Fibroblast of skin of left quadriceps (primary cell): ENCODE results near the gene CNPY1.
"Not testable (repeated sequence)": the region's sequence is repeated elsewhere in the genome, so short reads cannot be mapped to it uniquely, and the experiment has no call there.

ENCODE experiments used
- DNase-seq, 2 experiments: peaks; one replicate each; pipeline ENCODE4 v3.0.0-alpha.2; 2013; ENCODE audit warnings: low read depth in 2 of 2

Gene CNPY1

DNA sequence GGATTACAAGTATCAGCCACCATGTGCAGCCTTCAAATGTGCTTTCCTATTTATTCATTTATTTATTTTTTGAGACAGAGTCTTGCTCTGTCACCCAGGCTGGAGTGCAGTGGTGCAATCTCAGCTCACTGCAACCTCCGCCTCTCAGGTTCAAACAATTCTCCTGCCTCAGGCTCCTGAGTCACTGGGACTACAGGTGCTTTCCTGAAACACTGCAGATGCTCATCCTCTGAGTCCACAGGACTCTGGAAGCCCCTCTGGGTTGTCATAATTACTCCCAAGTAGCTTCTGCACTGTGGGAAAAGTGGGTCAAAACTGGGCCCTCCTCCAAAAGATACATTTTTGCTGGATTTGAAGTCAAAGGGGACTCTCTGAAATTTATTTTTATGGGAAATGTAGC lies at the start of gene CNPY1:
Gene CNPY1 (minus strand): TSS at position 111 of the 400 bp plus-strand sequence. CDS start 630 bp downstream, outside the sequence.
- DNase-seq: not testable (repeated sequence)

DNA sequence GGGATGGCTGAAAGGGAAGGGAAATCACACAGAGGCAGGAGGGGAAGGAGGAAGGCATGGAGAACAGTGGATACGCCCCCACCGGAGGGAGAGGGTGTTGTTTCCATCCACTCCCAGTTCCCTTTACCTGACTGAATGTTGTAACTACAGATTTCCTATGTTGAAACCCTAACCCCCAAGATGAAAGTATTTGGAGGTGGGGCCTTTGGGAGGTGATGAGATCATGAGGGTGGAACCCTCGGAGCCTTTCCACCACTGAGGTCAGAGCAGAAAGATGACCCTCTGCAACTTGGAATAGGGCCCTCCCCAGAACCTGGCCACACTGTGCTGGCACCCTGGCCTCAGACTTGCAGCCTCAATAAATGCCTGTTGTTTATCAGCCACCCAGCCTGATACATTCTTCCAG lies 48.6 kb upstream of the CNPY1 start:
- no peak for DNase-seq

DNA sequence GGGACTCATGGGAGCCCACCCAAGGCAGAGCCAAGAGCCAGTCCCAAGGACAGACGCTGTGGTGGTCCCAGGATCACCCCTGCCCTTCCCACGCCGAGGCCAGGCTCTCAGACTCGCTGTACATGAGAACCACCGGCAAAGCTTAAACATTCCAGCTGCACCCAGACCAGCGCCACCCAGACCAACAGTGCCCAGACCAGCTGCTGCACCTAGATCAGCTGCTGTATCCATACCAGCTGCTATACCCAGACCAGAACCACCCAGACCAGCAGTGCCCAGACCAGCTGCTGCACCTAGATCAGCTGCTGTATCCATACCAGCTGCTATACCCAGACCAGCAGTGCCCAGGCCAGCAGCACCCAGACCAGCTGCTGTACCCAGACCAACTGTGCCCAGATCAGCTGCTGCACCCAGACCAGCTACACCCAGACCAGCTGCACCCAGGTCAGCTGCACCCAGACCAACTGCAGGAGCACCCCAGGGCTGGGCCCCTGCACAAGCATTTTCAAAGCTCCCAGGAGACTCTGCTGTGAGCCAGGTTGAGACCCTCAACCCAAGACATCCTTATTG lies 47.9 kb upstream of the CNPY1 start:
- DNase-seq: no peak

DNA sequence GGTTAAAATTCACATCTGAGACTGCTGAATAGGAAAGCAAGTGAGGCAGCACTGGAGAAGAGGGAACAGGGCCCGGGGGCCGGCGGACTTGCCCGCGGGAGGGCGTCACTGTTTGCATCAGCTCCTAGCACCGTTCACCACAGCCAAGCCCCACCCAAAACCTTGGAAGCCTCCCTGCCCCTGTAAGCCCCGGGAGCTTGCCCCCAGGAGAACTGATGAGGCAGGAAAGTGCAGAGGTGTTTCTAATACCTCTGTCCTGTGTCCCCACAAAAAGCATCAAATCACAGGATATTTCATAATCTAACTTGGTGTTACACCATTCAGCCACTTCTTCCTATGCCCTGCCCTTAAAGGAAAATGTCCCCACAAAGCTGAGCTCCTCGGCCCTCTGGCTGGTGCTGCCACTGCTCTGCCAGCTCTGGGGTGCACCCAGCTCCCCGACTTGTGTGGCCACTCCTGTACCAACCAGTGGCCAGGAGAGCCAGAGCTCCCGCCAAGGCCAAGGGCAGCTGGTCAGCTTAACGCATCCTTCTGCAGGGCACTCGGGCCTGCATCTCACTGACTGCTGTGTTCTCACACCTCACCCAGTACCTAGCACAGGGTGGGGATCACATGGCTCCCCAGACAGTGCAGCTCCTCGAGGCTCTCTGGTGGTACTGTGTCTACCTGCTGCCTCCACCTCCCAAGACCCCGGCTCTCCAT lies 47.3 kb upstream of the CNPY1 start:
- no peak for DNase-seq

DNA sequence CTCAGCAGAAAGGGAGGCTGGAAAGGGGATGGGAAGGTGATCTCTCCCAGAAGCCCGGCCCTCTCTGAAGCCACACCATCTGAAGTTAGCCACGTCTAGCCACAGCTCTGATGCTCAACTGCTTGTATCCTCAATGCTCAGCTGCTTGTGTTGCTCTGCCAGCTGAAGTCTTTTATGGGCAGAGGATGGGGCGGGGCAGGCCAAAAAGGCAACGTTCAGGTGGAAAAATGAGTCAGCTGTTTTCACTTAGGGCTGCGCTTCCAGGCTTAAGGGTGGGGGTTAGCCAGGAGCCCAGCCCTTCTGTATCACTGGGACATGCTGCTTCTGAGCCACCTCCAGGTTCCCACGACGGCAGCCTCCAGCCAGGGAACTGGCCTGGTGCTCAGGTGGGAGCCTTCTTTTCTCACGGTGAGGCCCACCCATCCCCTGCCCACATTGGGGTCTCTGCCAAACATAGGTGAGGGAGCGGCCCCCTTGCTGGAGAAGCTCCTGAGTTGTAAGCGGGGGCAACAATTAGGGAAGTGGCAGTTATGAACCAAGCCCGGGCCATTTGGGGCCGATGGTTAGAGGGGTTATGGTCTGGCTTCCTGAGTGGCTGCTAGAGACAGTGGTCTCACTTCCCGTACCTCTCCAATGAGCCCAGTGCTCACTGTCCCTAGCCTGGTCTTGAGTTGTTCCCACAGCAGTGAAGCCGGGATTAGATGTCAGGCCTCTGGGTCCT lies 44.9 kb upstream of the CNPY1 start:
- DNase-seq: no peak

DNA sequence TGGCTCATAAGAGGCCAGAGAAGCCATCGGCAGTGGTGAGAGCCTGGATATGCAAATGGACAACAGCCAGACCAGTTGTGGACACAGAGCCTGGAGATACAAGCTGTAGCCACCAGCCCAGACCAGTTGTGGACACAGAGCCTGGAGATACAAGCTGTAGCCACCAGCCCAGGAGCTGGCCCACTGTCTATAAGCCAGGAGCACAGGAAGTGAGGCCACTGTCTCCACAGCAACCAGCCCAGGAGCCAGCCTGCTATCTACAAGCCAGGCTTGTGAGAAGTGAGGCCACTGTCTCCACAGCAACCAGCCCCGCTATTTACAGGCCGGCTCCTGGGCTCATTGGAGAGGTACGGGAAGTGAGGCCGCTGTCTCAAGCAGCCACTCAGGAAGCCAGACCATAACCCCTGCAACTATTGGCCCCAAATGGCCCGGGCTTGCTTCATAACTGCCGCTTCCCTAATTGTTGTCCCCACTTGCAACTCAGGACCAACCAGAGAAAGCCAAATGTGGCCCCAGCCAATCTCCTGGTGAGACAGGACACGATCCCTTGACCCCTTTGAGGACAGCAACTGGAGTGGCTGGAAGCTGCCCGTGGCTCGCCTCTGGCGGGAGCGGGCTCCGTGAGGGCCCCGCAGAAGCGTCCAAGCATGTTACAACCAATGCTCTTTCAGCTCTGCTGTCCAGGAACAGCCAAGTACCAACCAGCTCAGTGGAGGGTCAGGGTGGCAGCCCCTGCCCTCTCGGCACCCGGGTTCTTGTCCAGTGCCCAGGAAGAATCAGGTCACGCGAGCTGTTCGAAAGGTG lies 44.1 kb upstream of the CNPY1 start:
- no peak for DNase-seq

DNA sequence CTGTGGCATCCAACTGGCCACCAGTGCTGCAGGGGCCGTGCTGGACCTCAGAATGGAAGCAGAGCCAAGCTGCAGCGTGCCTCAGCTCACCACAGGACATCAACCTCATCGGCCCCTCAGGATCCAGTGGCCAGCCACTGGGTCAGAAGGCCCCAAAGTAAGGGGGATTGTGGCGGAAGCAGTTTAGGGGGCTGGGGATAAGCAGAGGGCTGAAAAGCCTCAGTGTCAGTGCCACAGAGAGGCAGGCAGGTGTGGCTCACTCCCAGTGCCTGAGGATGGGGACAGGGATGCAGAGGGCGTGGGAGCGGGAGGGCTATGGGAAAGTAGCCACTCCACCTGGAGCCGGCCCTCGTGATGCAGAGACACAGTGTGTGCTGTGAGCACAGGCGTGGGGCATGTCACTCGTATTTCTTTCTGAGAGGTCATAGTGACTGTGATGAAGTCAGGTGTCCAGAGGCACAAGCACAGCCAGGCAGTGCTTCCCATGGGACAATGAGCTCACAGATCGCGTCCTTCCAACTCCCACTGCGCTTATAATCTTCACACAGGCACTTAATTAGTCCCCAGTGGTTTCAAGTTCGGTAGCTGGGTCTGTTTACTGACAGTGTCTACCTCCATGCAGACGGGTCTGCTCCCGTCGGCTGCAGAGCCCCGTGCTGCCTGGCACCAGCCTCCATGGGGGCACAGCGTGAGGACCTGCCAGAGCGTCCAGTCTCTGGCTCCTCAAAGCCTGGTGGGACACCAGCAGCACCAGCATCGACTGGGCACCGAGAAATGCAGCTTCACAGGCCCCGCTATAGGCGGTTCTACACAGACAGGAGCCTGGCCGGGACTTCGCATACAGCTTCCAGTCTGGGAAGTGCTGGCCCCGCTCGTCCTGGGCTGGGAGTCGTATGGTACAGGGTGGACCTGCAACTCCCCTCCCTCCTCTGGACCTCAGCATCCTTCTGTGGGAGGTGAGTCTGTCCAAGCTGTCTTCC lies 42.9 kb upstream of the CNPY1 start:
- DNase-seq: no peak

DNA sequence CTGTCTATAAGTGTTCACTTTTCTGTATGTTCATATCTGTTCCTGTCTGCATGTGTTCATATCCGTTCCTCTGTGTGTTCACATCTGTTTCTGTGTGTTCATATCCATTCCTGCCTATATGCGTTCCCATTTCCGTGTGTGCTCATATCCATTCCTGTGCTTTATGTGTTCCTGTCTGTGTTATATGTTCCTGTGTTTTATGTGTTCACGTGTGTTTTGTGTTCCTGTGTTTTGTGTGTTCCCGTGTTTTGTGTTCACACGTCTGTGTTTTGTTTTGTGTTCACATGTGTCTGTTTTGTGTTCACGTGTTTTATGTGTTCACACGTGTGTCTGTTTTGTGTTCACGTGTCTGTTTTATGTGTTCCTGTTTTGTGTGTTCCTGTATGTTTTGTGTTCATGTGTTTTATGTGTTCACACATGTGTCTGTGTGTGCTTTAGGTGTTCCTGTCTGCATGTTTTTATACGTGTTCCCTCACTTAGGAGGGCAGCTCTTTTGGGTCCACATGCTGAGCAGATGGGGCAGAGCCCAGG lies 42.2 kb upstream of the CNPY1 start:
- no peak for DNase-seq

DNA sequence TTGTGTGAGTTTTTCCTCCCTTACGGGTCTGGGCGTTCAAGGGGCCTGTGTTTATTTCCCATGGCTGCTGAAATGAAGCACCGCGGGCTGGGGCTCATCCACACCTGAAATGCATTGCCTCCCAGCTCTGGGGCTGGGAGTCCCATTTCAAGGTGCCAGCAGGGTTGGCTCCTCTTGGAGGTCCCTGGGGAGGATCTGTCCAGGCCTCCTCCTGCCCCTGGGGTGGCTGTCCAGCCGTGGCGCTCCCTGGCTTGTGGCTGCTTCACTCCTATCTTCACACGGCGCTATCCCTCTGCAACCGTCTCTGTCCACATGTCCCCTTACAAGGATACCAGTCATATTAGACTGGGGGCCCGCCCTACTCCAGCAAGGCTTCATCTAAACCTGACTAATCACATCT lies 41.1 kb upstream of the CNPY1 start:
- no peak for DNase-seq

DNA sequence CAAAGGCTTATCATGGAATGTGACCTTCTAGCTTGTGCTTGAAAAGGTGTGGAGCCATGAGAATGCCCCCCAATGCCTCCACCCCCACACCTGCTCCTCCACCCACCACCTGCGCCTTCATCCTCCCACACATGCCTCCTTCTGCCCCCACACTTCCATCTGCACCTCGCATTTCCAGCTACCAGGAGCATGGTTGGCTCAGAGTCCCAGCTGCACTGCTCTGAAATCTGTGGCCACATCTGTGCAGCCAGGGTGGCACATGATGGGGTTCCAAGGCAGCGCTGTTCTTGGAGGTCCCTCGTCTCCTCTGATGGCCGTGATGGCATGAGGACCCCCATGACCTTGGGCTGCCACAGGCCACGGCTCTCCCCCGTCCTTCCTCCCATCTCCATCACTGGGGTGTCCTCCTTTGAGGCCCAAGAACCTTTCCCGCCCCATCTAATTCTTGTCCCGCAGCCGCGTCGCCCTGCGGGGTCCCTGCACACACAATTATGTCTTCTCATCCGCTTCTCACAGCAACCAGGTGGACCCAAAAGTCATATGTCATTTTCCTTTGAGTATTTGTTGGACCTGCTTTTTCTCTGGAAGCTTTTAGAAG lies 40.6 kb upstream of the CNPY1 start:
- DNase-seq: no peak

DNA sequence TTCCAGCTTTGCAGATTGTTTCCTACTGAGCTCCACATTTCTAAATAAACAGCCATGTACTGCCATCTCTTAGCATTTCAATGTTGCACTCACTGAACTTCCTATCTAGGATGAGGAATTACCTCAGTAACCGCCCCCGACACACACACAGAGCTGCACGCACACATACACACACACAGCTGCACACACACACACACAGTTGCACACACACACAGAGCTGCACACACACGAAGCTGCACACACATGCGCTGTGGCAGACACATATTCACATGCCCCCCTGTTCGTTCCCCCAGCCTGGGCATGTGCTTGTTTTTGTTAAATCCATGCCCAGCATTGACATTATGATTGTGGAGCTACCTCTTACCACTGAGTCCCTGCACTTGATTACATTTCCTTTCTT lies 39.6 kb upstream of the CNPY1 start:
- DNase-seq: no peak

DNA sequence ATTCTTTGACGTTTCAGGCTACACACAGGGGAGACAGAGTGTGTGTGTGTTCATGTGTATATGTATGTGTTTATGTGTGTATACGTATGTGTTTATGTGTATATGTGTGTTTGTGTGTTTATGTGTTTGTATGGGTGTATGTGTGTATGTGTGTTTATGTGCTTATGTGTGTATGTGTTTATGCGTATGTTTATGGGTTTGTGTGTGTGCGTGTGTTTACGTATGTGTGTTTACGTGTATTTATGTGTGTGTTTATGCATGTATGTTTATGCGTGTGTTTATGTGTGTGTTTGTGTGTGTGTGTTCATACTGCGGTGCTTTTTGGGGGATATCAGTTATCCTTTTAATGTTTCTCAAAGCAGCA lies 39.2 kb upstream of the CNPY1 start:
- DNase-seq: no peak

DNA sequence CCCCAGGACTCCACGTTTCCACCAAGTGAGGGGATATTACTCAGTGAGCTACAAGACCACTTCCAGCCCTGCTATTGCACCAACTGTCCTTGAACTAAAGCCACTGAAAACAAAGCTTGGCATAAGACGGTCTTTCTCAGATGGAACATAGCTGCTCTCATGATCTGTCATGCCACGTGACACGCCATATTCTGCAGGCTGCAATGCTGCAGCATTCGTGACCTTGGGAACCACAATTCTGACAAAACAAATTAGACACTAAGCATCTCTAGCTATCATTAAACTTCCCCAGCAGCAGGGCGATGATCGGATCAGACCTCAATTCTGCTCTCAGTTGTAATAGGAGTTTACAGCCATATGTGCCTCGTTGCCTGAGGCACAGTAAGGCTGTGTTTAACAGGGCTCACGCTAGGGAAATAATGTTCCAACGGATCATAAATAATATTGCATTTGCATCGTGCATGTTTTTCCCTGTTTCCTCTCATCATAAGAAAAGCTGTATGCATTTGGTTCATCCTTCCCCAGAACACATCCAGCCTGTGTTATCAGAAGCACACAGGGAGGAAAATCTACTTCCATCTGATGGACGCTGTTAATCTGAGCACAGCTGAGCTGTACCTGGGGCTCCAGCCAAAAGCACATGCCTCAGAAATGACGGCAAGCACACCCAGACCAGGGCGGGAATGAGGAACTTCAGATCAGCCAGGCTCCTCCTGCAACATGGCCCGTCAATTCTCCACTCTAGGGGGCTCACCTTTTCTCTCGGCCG lies 38.6 kb upstream of the CNPY1 start:
- DNase-seq: no peak

DNA sequence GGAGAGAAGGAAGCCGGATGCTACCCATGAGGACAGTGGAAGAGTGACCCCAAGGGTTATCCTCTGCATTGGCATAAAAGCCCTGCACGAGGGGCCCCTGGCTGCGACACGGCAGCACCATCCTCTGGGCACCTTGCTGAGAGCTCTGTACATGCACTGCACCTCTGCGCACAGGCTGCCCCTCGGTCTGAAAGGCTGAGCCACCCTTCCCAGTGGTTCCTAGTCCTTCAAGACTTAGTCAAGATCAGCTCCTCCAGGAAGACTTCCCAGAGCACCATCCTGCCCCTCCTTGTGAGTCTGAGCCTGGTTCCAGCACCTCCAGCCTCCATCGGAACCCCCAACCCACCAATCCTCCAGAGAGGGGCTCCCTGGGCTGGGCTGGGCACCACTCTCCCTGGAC lies 37.9 kb upstream of the CNPY1 start:
- DNase-seq: no peak

DNA sequence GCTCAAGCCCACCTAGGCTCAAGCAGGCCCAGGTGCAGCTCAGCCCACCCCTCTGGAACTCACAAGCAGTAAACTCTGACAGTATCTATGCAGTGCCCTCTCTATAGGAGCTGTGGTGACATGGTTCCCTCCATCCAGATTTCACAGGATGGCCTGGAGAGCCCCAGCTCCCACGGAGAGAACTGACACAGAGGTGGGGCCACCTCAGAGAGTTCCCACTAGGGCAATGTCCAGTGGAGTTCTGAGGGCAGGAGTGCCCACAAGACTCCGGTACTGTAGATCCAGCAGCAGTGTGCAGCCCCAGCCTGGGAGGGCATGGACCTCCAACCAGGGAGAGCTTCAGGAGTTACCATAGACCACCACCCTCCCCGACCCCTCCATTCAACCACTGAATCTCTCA lies 37.3 kb upstream of the CNPY1 start:
- DNase-seq: no peak

DNA sequence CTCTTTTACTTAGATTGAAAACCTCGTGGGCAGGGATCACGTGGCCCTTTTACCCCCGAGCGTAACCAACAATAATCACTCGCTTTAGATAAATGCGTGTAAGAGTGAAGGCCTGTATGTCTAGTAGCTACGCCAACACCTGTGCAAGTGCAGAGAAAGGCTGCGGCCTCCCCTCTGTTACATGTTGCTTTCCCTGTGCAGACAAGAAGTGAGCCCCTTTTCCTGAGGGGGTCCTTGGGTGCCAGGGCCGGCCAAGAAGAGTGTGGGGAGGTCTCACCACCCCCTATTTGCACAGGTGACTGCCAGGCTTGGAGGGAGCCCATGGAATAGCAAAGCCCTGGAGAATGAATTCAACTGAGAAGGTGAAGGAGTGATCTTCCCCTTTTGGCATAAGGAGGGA lies 35.6 kb upstream of the CNPY1 start:
- no peak for DNase-seq

DNA sequence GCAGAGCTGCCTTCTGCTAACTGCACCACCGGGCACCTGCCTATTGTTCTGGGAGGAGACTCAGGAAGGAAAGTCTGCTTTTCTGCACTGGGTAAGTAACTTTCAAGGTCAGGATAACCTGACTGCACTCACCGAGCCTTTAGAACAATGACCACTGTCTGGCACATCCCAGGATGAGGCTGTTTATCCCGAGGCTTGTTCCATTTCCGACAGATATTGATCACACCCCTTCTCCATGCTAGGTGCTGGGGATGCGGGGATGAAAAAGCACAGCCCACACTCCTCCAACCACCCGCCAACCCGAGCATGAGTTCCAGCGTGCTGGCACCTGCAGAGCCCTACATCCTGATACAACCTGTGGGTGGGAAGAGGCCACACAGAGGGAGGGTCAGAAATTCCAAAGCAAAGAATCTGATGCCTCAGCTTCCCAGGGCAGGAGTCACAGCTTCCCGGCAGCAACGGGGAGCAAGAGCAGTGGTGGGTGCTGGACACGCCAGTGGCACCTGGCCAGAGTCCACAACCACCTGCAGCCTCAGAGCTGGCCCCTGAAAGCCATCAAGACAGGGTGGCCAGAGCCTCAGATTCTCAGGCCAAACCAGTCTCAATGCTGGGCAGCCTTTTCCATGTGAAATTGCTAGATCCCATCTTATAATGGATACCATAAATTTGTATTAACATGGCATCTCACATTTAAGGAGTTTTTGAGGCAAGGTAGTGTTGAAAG lies 34.9 kb upstream of the CNPY1 start:
- no peak for DNase-seq

DNA sequence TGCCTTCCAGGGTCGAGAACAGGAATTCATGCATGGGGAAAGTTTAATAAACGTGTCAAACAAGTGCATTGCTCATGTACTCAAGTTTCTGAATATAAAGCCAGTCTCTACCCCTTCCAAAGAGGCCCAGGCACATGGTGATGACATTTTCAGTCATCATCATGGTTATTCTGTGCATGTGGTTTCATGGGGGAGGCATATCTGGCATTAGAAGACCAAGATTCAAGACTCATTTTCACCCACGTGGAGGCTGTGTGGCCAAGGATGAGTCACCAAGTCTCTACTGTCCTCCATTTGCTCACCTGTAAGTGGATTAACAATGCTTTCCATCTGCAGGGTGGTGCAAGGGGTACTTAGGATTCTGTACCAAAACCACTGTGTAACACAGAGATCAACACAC lies 34.0 kb upstream of the CNPY1 start:
- DNase-seq: no peak

DNA sequence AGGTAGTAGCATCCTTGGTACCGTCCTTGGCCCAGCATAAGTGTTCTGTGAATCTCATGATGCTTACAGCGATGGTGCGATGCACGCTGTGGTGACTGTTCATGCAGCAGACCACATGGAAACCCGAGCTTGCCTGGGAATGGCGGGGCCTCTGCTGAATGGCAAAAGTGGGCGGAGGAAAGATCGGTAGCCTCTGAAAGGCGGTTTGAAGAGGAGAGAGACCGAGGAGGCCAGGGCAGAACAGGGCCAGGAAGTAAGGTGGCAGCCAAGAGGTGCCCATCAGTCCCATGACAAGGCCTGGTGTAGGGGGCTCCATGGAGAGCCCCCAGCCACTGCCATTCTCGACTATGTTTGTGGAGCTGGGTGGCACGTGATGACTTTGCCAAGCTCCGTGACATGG lies 33.2 kb upstream of the CNPY1 start:
- no peak for DNase-seq
